ENCODE results near the gene SNED1.

- TF ChIP-seq EP300 (IDR thresholded peaks at IDR 0.05; ENCODE audit: low read length) (no peak), ZC3H11A (IDR thresholded peaks at IDR 0.05; ENCODE audit: low read depth, low read length) (no peak), LEF1 (IDR thresholded peaks at IDR 0.05) (no peak), FOSL1 (tag; conservative IDR thresholded peaks at IDR 0.05) (no peak), FOXM1 (IDR thresholded peaks at IDR 0.05; ENCODE audit: low read depth) (no peak), FOXM1 (CRISPR knock-in tag; IDR thresholded peaks at IDR 0.05; ENCODE audit: low read depth) (no peak), EZH2 (IDR thresholded peaks at IDR 0.05; ENCODE audit: borderline replicate concordance, low read depth, low read length) (no peak), ZHX1 (conservative IDR thresholded peaks at IDR 0.05; ENCODE audit: low read length) (no peak), TCF7L2 (IDR thresholded peaks at IDR 0.05; ENCODE audit: low read depth, low read length) (no peak), RBM17 (IDR thresholded peaks at IDR 0.05; ENCODE audit: borderline replicate concordance, low read depth, low read length) (no peak)
Observed at GRCh38 chr2:241036397-241036963, 38.1 kb downstream of the SNED1 start.
